ENCODE measurements around the gene SHC1.
A peak's percentile ranks its signal among the peaks of the same experiment; 100 is the strongest.

GRCh38 chr1:155017041-155017945 lies 46.7 kb upstream of the SHC1 start:
- TF ChIP-seq REST (IDR thresholded peaks at IDR 0.05; ENCODE audit: insufficient read depth in 1 of 2, low read depth in 2 of 2, low read length in 2 of 2) (no peak), POLR2AphosphoS5 (IDR thresholded peaks at IDR 0.05; ENCODE audit: low read depth, low read length) (peak; percentile 66)
